Calu3 (cell line): ENCODE measurements around the gene TMEM40. TPM values are rescaled to one million over a fixed set of nuclear protein-coding genes. Genes with fewer than 3 reads are reported as not detected.

Source experiments
- BruUV-seq: library from RNA; stranded (reverse); fragments of 400-500 nt; replicated peaks from 2 replicates; lab custom pipeline; 2021; lab: Mats Ljungman, UMichigan
- CTCF ChIA-PET: fragments of 300-600 bp; sonication (Branson Sonifier 250); formaldehyde crosslinking; loops from one replicate; lab custom pipeline; 2022; ENCODE audit warnings: antibody characterized with exemption; lab: Charles Lee
- DNase-seq: peaks from one replicate; pipeline ENCODE4 v3.0.0; 2022
- H3K27ac Mint-ChIP-seq: one replicate; pipeline ENCODE4 v1.8.0; 2022; ENCODE audit warnings: mixed read lengths; ENCODE audit not compliant: unreplicated experiment
- H3K27me3 Mint-ChIP-seq: one replicate; pipeline ENCODE4 v1.8.0; 2022; ENCODE audit warnings: mixed read lengths; ENCODE audit not compliant: unreplicated experiment
- H3K36me3 Mint-ChIP-seq: one replicate; pipeline ENCODE4 v1.8.0; 2022; ENCODE audit warnings: mild to moderate bottlenecking, moderate library complexity, mixed read lengths; ENCODE audit not compliant: insufficient read depth, unreplicated experiment
- H3K4me1 Mint-ChIP-seq: one replicate; pipeline ENCODE4 v1.8.0; 2022; ENCODE audit warnings: mild to moderate bottlenecking, low read depth, mixed read lengths; ENCODE audit not compliant: unreplicated experiment
- H3K4me3 Mint-ChIP-seq: one replicate; pipeline ENCODE4 v1.8.0; 2022; ENCODE audit warnings: mild to moderate bottlenecking, low read depth, moderate library complexity, mixed read lengths; ENCODE audit not compliant: unreplicated experiment
- H3K9me3 Mint-ChIP-seq: one replicate; pipeline ENCODE4 v1.8.0; 2022; ENCODE audit warnings: low read depth, mixed read lengths; ENCODE audit not compliant: unreplicated experiment
- CTCF ChIP-seq: fragments of 200-600 bp; IDR thresholded peaks from one replicate; pipeline ENCODE4 v1.8.0; 2022; ENCODE audit warnings: antibody characterized with exemption; ENCODE audit not compliant: unreplicated experiment
- intact Hi-C: fragments of 100-400 bp; cut with micrococcal nuclease; formaldehyde crosslinking; loops from one replicate; pipeline ENCODE4 v1.10.0; 2022; ENCODE audit not compliant: unreplicated experiment
- total RNA-seq: library from RNA; stranded (reverse); gene quantifications from 2 replicates; pipeline ENCODE4 v1.2.3, GENCODE V29; 2022

TMEM40 gene
- total RNA-seq, 1 experiment from 2014 or later = 0.42 TPM

GRCh38 chr3:12775226-12775625 is 16.2 kb upstream of the TMEM40 start:
- BruUV-seq = no TSS peak
- intact Hi-C loops = no loop called here
- Mint-ChIP-seq H3K4me3 (no peak overlapping the region), H3K9me3 (no peaks in the 10 kb centered on the region), H3K27ac (no peak overlapping the region), H3K4me1 (no peaks in the 10 kb centered on the region), H3K36me3 (no peaks in the 10 kb centered on the region), H3K27me3 (peaks cover 56% of the 10 kb centered on the region)
- CTCF ChIA-PET = interaction anchor here (0.6 kb wide), 1 partner anchor 41 kb away, joined by 5 read pairs; no protein-coding TSS in a partner anchor
- TF ChIP-seq CTCF = no peak
- no peak for DNase-seq

GRCh38 chr3:12774619-12775018 is 15.6 kb upstream of the TMEM40 start:
- H3K9me3 Mint-ChIP-seq = no peaks in the 10 kb centered on the region
- DNase-seq = no peak
- H3K4me1 Mint-ChIP-seq = no peaks in the 10 kb centered on the region
- no TSS peak for BruUV-seq
- CTCF ChIA-PET = no interaction called here
- H3K36me3 Mint-ChIP-seq = no peaks in the 10 kb centered on the region
- H3K4me3 Mint-ChIP-seq = no peak overlapping the region
- no peak for TF ChIP-seq CTCF
- intact Hi-C loops = no loop called here
- peaks cover 56% of the 10 kb centered on the region for H3K27me3 Mint-ChIP-seq
- no peak overlapping the region for H3K27ac Mint-ChIP-seq

GRCh38 chr3:12773710-12774086 is 14.6 kb upstream of the TMEM40 start:
- TF ChIP-seq CTCF = no peak
- Mint-ChIP-seq H3K36me3 (no peaks in the 10 kb centered on the region), H3K4me3 (no peak overlapping the region), H3K4me1 (no peaks in the 10 kb centered on the region), H3K27me3 (peaks cover 56% of the 10 kb centered on the region), H3K27ac (no peak overlapping the region), H3K9me3 (no peaks in the 10 kb centered on the region)
- CTCF ChIA-PET = no interaction called here
- DNase-seq = no peak
- intact Hi-C loops = no loop called here
- no TSS peak for BruUV-seq

GRCh38 chr3:12773030-12773709 is 14.1 kb upstream of the TMEM40 start:
- TF ChIP-seq CTCF = no peak
- Mint-ChIP-seq H3K9me3 (no peaks in the 10 kb centered on the region), H3K4me3 (no peak overlapping the region), H3K4me1 (no peaks in the 10 kb centered on the region), H3K36me3 (no peaks in the 10 kb centered on the region), H3K27ac (no peak overlapping the region), H3K27me3 (peaks cover 56% of the 10 kb centered on the region)
- DNase-seq = no peak
- CTCF ChIA-PET = no interaction called here
- intact Hi-C loops = no loop called here
- no TSS peak for BruUV-seq
